Midbrain (tissue), 1 donor: ENCODE measurements around the gene CDH22.

Experiments
- DNase-seq: peaks from one replicate; lab custom pipeline; 2025; lab: John Stamatoyannopoulos, UW

Gene CDH22

DNA sequence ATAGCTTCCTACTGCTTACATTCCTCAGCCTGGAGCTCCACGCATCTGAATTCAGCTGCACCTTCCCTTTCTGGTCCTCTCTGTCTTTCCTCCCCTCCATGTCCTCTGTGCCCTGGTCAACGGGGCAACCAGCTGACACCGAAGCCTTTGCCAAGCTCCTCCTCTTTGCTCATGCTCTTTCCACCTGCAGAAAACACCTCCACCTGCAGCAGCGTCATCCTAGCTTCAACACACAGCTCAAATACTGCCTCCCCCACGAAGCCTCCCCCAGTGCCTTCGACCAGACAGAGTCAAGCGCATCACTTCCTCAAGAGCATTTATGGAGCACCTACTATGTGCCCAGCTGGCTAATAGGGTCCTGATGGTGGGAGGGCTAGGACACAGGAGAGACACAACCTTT, 9.2 kb downstream of the CDH22 start:
- no peak for DNase-seq

DNA sequence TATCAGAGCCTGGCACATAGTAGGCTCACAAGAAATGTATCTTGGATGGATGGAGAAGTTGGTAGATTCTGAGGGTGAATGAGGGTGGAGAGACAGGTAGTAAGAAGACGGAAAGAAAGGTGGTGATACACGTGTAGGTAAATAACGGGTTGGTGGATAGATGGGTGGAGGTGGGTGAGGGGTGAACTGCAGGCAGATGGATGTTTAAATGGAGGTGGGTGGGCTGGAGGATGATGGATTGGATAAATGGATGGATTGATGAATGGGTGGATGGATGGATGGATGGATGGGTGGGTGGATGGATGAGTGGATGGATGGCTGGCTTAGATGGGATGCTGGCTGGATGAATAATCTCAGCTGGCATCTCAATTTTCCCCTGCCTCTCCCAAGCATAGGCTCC, 9.9 kb downstream of the CDH22 start:
- no peak for DNase-seq

DNA sequence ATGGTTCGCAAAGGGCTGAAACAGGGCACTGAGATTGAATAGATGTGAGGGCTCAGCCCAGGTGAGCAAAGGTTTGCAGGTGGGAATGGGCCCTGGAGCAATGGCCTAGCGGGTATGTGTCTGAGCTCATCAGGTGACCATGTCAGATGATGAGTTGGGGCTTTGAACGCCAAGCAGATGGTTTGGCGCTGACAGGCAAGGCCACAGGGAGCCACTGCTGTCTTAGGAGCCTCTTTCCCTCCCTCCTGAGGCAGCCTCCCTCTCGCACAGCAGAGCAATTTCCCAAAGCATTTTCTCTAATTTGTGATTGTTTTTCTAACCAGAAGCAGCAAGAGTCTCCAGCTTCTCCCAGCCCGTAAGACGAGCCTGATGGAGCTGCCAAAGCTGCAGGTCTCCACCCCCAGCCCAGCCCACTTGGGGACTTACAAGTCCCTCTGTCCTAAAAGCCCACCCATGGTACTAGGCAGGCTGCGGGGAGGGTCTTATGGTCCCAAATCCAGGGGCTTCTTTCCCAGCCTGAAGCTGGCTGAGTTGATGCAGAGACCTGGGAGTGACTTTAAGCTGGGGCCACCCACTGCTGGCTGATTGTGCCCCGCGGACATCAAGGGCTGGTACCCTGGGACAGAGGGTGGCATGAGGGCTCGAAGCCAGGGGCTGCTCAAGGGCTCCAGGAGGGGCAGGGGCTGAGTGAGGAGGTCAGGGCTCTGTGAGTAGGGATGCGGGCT, 11.6 kb downstream of the CDH22 start:
- DNase-seq, result no peak

DNA sequence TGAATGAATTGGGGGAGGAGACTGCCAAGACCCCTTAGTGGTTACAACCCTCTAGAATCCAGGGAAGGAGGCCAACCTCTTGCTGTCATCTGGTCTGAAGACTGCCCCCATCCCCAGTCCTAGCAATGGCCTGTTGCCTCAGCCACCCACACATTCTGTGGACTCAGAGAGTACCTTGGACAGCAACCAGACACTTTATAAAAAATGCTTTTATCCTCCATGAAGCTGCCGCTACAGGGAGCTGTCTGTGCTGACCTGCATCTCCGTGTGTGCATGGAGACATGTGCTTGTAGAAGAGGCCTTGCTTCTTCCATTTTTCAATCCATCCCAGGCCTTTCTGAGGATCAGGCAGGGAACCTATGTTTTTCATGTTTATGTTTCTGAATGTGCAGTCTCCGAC, 15.2 kb downstream of the CDH22 start:
- no peak for DNase-seq

DNA sequence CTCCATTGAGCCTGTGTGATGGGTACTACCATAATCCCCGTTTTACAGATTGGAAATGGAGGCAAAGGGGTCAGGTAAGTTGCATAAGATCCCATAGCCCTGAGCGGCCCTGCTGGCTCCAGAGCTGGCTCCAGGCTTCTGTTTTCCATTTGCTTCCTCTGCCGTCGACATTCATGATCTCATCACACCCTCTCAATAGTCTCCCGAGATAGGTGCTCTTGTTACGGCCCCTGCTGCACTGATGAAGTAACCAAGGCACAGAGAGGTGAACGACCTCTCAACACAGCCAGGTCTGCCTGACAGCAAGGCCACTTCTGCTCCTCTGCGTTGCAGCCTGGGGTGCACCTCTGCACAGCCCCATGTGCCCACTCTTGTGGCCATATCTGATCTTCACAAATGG, 16.9 kb downstream of the CDH22 start:
- DNase-seq, result no peak

DNA sequence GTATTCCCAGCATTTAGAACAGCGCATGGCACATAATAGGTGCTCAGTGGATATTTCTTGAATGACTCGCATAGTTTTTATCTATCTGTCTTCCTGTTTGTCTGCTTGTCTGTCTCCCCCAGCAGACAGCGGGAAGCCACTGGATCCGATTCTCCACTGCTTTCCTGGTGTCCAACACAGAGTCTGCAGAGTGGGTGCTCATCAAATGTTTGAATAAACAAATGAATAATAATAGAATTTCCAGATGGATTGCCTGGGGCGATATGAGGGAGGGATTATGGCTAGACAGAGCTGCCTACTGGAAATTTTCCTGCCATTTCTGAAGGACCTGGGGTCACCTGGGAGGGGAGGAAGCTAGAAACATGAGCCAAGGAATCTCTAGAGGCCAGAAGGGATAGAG, 18.9 kb downstream of the CDH22 start:
- no peak for DNase-seq

DNA sequence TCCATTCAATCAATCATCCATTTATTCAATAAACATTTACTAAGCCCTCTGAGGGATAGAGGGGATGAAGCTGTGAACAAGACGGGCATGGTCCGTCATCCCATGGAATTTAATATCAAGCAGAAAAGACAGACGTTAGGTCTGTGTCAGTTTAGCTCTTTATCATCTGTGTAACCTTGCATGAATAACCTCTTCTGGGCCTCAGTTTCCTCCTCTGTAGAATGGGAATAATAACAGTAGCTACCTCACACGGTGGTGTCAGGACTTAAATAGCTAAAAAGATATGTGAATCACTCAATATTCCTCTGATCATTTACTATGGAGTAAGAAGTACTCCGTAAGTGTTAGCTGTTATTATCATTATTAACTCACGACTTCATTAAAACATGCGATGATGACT, 21.3 kb downstream of the CDH22 start:
- no peak for DNase-seq

DNA sequence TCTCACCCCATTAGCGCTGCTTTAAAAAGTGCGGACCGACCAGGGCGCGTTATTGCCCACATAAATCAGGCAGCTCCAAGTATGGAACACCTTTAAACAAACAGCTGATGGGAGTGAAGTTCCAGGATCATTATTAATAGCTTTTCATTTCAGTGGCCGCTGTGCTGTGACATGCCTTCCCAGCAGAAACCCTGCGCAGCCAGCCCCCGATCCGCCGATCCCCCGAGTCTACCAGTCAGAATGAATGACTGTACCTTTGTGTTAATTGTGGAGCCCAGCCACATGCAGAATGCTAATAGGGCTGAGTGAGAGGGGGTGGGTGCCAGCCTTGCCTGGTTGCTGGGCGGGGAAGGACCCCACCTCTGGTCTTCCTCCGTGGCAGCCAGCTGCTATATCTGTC, 21.9 kb downstream of the CDH22 start:
- no peak for DNase-seq

DNA sequence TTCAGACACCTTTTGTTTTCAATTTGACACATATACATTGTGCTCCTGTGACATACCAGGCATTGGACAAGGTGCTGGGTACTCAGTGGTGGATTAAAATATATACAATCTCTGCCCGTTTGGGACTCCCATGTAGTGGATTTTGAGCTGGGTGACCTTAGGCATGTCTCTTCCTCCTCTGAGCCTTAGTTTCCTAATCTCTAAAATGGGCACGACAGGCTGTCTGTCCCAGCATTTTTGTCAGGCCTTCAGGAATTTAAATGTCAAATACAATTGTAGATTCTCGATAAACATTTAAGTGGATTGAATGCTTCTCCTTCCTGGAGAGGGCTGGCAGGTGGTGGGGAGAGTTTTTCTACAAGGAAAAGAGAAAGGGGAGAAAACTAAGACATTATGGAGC, 22.6 kb downstream of the CDH22 start:
- no peak for DNase-seq

DNA sequence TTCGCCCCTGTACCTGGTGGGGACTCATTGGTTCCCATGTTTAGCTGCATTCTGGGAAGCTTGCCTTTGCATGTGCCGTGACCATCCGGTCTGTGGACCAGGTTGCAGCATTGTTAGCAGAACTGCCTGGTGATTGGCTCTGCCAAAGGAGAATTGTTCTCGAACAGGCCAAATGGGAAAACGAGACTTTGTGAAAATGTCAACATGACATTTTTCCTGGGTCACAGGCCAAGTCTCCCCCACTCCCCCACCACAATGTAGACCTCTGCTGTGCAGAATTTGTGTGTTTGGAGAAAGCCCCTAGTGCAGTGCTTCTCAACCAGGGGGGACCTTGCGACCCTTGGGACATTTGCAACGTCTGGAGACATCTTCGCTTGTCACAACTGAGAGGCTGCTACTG, 23.2 kb downstream of the CDH22 start:
- DNase-seq, result no peak

DNA sequence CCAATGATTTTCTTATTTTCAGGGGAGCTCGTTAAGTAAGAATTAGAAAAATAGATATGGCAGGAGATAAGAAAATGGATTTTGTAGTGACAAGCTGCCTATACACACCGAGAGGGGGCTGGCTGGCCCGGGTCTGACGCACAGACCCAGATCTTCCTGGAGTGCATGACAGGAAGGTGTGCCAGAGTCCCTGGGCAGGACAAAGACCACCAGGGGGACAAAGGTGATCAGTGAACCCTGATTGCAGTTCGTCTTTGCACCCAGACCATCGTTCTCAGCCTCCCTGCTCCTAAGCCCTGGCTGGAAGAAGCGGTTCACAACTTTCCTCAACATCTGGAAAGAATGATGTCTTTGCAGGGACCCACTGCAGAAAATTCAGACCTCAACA, 24.3 kb downstream of the CDH22 start:
- no peak for DNase-seq

DNA sequence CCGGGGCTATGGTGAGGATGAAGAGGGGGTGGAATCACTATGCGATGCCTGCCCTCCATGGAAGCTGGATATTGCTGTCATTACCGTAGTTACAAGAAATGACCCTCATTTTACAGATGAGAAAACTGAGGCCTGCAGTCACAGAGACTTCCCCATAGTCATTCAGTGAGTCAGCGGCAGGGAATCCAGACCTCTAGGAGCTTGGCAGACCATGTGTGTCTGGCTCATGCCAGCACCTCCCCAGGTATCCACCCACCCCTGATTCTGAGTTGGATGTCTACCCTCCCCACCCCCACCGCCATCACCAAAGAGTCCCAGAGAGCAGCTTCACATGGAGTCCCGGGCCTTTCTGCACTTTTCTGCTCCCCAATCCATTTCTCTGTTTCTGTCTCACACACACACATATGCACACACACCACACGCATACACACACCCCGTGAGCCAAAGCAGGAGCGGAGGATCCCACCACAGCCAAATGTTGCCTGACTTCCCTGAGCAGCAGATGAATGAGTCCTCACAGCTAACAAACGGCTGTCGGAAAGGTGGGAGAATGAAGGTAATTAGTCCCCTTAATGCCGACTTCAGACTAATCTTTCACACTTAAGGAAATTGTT, 24.8 kb downstream of the CDH22 start:
- no peak for DNase-seq

DNA sequence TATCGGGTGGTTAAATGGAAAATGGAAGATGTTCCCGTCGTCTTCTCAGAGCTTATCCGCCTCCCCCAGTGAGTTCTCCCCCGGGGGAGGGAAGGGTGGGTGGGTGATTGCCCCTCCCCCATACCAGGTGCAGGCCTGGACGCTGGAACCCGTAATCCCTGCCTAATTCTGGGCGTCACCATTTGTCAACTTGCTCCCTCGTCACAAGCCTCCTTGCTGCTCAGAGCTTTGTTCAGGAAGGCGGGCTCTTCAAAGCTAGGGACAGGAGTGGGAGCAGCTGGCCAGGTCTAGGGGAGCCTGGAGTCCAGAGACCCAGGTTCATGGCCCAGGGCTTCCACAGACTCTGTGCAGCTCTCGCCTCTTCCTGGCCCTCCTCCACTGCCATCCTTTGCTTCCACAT, 25.6 kb downstream of the CDH22 start:
- no peak for DNase-seq

DNA sequence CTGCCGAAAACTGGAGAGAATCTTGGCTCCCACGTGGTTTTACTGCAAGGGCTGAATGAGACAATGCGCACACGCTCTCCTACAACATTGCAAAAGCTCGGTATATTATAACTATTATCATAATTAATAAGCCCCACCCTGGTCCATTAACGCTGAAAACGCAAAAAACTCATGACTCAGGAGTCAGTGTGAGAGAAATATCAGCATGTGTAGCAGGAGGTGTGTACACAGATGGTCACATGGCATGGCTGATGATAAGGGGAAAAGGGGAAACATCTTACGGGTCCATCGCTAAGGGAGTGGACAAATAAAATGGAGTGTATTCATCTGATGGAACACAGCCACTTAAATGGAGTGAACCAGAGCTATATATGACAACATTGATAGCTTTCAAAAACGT, 29.2 kb downstream of the CDH22 start:
- no peak for DNase-seq

DNA sequence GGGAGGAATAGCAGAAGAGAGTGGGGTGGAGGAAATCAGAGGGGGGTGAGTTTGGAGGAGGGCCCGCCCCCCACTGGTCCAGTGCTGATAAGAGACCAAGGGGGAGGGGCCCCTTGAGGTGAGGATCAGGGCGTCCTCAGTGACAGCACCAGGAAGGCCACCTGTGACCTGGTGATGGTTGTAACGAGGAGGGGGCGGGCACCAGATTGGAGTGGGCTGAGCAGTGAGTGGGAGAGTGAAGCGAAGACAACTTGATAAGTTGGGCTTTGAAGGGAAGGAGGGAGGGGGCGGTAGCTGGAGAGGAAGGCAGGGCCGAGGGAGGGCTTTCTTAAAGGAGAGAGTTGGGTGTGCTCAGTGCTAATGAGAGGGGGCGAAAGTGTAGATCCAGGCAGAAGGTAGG, 30.7 kb downstream of the CDH22 start:
- DNase-seq, result no peak

DNA sequence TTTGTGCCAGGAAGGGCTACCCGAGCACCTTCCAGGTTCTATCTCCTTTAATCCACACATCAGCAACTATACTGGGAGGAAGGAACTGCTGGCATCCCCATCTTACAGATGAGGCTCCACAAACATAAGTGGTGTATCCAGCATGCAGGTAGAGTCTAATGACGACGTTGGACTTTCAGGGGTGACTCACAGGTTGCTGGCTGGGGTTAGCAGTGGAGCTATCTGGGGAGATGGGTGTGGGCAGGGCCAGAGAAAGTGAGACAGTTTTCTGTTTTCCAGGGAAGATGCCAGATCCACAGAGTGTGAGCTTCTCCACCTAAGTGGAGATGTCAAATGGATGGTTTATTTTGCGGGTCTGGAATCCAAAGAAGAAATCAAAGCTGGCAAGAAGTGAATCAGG, 31.8 kb downstream of the CDH22 start:
- no peak for DNase-seq

DNA sequence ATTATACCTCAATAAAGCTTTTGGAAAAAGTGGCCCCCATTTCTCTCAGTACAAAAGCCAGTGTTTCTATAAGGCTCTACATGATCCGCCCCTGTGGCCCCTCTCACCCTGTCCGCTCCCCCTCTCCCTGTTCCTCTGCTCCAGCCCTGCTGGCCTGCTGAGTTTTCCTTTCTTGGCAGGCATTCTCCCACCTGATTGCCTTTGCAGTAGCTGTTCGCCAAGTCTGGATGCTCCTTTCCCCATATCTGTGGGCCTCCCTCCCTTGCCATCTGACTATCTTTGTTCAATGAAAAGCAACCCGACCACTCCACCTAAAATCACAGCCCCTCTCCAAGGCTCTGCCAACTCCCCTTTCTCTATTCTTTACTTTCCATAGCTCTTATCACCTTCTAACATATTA, 33.2 kb downstream of the CDH22 start:
- DNase-seq, result no peak

DNA sequence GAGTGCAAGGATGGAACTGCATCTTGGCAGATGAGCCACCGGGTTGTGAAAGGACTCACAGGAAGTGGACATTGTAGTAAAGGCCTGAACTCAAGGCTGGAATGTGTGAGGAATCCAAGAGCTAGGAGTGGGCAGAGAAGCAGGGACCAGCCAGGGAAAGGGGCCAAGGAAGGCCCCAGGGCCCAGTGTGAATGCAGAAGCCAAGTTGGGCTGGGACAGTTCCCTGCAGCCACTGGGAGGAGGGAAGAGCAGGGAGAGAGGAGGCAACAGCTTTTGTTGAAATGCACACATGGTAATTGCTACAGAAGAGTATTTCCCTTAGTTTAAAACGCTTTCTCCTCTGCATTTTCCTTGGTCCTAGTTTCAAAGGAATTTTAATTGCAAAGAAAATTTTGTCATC, 34.6 kb downstream of the CDH22 start:
- no peak for DNase-seq

DNA sequence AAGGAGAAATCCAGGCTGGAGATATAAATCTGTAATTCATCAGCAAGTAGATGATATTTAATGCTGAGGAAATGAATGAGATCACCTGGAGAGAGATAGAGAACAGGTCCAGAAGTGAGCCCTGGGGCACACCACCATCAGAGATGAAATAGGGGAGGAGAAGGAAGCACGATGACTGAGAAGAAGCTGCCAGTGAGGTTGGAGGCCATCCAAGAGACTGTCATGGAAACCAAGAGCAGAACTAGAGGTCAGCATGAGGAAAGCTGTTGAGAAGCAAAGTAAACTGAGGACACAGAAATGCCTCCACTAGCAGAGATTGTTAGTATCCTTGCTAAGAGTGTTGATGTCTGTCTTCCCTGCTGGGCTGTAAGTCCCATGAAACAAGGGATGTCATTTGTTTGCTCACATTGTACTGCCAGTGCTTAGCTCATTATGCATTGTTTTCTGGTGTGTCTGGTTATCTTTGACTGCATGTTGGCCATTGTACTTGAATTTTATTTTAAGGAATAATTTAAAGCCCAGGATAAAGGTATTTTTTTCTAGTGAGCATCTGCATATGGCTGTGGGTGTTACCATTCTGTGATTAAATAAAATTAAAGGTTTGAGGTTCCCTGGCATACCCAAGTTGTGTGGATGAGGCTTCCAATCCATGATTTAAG, 35.8 kb downstream of the CDH22 start:
- no peak for DNase-seq

DNA sequence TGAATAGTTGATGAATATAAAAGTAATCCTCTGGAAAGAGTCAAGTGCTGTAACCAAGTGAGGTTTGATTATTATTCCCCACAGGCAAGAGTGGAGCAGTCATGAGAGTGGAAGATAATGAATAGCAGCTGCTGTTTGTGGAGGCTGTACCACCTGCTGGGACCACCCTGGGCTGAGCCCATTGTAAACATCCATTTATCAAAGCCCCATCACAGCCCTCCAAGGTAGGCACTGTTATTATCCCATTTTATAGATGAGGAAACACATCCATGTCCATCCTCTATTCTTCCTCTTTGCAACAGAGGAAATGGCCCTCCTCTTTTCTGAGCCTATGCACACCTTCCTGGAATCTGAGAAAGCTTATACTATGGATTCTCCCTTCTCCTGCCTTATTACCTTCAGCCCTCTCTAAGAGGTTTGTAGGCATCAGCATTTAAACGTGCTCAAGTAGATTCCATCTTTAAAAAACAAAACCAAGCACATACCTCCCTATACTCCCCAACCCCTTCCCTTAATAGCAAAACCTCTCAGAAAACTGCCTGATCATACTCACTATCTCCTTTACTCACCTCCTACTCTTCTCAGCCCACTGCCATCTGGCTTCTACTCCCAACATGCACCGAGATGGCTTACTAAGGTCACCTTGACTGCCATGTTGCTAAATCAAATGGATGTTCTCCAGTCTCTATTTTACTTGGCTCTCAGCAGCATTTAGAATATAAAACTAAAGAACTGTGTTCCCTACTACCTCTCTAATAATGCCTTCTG, 37.1 kb downstream of the CDH22 start:
- DNase-seq, result no peak

DNA sequence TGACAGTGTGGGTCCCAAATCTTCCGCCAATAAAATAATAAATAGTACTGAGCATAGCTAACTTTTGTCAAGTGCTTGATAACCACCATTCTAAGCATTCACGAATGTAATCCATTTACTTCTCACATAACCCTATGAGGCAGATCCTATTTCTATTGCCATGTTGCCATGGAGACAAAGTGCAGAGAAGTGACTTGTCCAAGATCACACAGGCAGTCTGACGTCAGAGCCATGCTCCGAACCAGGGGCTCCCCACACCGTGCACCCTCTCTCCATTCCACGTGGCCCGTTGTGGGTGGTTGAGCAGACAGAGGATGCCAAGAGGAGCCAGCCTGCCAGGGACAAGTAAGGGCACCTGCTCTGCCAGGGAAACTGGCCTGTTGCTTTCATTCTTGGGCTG, 38.9 kb downstream of the CDH22 start:
- DNase-seq, result no peak

DNA sequence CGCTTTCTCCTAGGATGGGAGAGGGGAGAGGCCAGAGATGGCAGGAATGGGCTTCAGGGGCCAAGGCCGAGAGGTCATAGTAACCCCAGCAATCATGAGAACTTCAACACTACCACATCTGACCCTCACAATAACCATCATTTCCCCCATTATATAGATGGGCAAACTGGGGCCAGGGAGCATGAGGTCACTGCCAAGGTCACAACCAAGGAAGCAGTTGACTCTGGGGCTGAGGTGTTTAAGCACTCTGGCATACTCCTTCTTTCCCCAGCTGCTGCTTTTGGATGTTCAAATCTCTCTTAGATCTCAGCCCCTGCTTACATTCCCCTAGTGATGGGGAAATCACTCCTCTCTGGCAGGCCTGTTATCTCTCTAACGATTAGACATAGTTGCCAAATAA, 39.6 kb downstream of the CDH22 start:
- no peak for DNase-seq

DNA sequence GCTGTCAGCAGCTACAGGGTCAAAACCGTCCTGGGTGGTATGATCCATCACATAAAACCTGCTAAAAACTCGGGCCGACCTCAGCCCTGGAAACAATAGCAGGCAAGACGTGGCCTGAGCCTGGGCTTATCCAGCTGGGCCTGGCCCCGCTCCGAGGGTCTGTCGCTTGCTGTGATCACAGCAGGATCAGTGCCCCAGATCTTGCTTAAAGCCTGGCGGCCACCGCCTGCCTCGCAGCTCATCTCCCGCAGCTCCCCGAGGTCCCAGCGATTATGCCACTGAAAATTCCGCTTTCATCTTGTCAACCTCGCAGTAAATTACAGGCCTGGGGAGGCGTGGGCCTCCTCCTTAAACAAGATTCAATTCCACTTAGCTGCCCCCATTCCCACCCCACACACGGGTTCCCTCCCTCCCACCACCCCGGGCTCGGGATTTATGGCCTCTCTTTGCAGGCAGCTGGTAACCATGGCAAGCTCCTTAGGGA, 40.1 kb downstream of the CDH22 start:
- DNase-seq, result no peak
